Neural crest cell (in vitro differentiated cells): ENCODE results near the gene HOXA2. TPM values are rescaled to one million over a fixed set of nuclear protein-coding genes. Genes with fewer than 3 reads are reported as not detected.

ENCODE experiments used
- DNase-seq: peaks from one replicate; pipeline ENCODE4 v3.0.0; 2021; ENCODE audit warnings: low read depth, mixed read lengths, low spot score
- H3K27ac Mint-ChIP-seq: one replicate; pipeline ENCODE4 v1.8.0; 2021; ENCODE audit warnings: mild to moderate bottlenecking, mixed read lengths; ENCODE audit not compliant: unreplicated experiment
- H3K27me3 Mint-ChIP-seq: 2 replicates; pipeline ENCODE4 v1.8.0; 2021; ENCODE audit warnings: low read depth, mild to moderate bottlenecking, mixed read lengths
- H3K36me3 Mint-ChIP-seq: 2 replicates; pipeline ENCODE4 v1.8.0; 2021; ENCODE audit warnings: low read depth, mild to moderate bottlenecking, mixed read lengths
- H3K4me1 Mint-ChIP-seq: 2 replicates; pipeline ENCODE4 v1.8.0; 2021; ENCODE audit warnings: mixed read lengths
- H3K4me3 Mint-ChIP-seq: one replicate; pipeline ENCODE4 v1.8.0; 2021; ENCODE audit warnings: mild to moderate bottlenecking, mixed read lengths
- H3K9me3 Mint-ChIP-seq: 2 replicates; pipeline ENCODE4 v1.8.0; 2021; ENCODE audit warnings: mixed read lengths
- total RNA-seq: library from RNA; stranded (reverse); gene quantifications from 2 replicates; pipeline ENCODE4 v1.2.1, GENCODE V29; 2021
- TF ChIP-seq, protein P1 (sequence below): fragments of 200-600 bp; sonication (generic); conservative IDR thresholded peaks from 2 replicates; pipeline ENCODE4 v1.5.0; 2021; ENCODE audit warnings: antibody characterized with exemption, mild to moderate bottlenecking

Gene HOXA2
- total RNA-seq, 1 donor from 2014 or later: 41.6 TPM

GRCh38 chr7:27124096-27124901 lies 21.8 kb upstream of the HOXA2 start:
- H3K9me3 Mint-ChIP-seq: no peaks in the 10 kb centered on the region
- TF ChIP-seq, protein P1, sequence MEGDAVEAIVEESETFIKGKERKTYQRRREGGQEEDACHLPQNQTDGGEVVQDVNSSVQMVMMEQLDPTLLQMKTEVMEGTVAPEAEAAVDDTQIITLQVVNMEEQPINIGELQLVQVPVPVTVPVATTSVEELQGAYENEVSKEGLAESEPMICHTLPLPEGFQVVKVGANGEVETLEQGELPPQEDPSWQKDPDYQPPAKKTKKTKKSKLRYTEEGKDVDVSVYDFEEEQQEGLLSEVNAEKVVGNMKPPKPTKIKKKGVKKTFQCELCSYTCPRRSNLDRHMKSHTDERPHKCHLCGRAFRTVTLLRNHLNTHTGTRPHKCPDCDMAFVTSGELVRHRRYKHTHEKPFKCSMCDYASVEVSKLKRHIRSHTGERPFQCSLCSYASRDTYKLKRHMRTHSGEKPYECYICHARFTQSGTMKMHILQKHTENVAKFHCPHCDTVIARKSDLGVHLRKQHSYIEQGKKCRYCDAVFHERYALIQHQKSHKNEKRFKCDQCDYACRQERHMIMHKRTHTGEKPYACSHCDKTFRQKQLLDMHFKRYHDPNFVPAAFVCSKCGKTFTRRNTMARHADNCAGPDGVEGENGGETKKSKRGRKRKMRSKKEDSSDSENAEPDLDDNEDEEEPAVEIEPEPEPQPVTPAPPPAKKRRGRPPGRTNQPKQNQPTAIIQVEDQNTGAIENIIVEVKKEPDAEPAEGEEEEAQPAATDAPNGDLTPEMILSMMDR: no peak
- H3K4me3 Mint-ChIP-seq: peak overlapping the region; percentile 83
- H3K27ac Mint-ChIP-seq: peak overlapping the region; percentile 53
- no peak for DNase-seq
- H3K27me3 Mint-ChIP-seq: peaks cover 100% of the 10 kb centered on the region
- peaks cover 22% of the 10 kb centered on the region for H3K4me1 Mint-ChIP-seq
- no peaks in the 10 kb centered on the region for H3K36me3 Mint-ChIP-seq

DNA sequence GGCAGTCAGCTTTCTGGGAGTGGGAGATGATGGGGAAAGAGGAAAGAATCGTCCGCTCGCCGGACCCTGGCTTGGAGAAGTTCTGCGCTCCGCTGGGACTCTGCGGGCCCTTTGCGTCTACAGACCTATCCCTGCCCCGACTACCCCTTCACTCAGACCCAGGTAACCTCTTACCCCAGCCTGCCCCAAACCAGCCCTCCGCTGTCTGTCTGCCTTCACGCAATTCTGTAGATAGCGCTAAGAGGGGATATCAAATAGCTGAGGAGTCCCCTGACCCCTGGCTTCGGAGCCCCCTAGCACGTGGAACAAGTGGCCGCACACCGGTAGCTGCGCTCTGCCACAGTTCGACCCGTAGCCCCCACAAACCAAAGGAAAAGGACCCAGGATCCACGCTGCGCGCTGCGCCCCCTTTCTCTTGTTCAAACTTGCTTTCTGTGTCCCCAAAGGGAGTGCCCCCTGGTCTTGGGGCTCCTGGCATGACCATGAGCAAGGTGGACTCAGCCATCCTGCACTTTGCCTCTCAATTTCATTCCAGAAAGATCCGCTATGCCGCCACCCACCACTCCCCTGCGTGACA lies 21.1 kb upstream of the HOXA2 start:
- Mint-ChIP-seq H3K9me3 (no peaks in the 10 kb centered on the region), H3K4me3 (peak overlapping the region; percentile 83), H3K27ac (peak overlapping the region; percentile 53), H3K4me1 (peaks cover 22% of the 10 kb centered on the region), H3K36me3 (no peaks in the 10 kb centered on the region), H3K27me3 (peaks cover 100% of the 10 kb centered on the region)
- TF ChIP-seq, protein P1: no peak
- DNase-seq: no peak

- Mint-ChIP-seq H3K9me3 (no peaks in the 10 kb centered on the region), H3K36me3 (no peaks in the 10 kb centered on the region), H3K27me3 (peaks cover 100% of the 10 kb centered on the region), H3K27ac (peak overlapping the region; percentile 10), H3K4me1 (peaks cover 22% of the 10 kb centered on the region), H3K4me3 (peak overlapping the region; percentile 83)
- TF ChIP-seq, protein P1: peak; percentile 13
- no peak for DNase-seq
Observed at GRCh38 chr7:27123007-27123476, 20.6 kb upstream of the HOXA2 start.

DNA sequence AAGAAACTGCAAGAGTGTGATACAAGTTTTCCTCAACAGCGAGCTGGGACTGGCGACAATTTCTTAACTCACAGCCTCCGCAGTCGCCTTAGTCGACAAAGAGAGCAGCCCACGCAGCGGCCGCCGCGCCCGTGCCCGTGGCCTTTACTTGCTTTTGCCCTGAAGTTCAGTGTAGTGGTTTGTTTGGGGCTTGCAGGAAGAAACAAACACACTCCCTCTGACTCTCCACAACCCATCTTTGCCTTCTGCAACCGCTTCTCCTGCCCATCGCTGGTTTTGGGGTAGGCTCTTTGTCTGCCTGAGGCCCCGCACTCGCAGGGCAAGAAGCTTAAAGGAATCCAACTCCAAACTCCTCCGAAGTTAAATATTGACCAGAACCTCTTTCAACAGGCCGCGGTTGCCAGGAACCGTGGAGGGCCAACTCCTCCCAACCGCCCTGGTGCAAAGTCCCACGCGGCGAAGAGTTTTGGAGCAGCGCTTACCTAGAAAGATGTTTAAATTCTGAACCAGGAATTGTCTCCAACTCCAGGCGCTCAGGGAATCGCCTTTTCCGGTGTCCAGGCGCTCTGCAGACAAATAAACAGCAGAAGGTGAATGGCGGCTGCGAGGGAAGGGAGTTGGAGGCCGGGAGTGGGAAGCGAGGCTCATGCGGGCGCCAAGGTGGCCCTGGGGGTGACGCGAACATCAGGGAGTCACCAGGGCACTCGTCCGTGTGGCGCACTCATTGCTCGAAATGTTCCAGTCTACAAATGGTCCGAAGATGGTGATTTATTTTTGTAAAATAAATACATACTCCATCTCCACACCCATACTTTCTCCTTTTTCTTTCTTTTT lies 19.8 kb upstream of the HOXA2 start:
- DNase-seq: peak; percentile 9
- H3K4me3 Mint-ChIP-seq: peak overlapping the region; percentile 83
- H3K9me3 Mint-ChIP-seq: no peaks in the 10 kb centered on the region
- no peaks in the 10 kb centered on the region for H3K36me3 Mint-ChIP-seq
- peaks cover 100% of the 10 kb centered on the region for H3K27me3 Mint-ChIP-seq
- H3K4me1 Mint-ChIP-seq: peaks cover 22% of the 10 kb centered on the region
- H3K27ac Mint-ChIP-seq: peak overlapping the region; percentile 43
- TF ChIP-seq, protein P1: no peak

- Mint-ChIP-seq H3K4me1 (peaks cover 21% of the 10 kb centered on the region), H3K36me3 (no peaks in the 10 kb centered on the region), H3K9me3 (no peaks in the 10 kb centered on the region), H3K4me3 (peak overlapping the region; percentile 83), H3K27ac (peak overlapping the region; percentile 43), H3K27me3 (peaks cover 100% of the 10 kb centered on the region)
- DNase-seq: no peak
- TF ChIP-seq, protein P1: no peak
Observed at GRCh38 chr7:27121684-27122076, 19.2 kb upstream of the HOXA2 start.
